ENCODE measurements around the gene MAPKAP1. TPM values are rescaled to one million over a fixed set of nuclear protein-coding genes. Genes with fewer than 3 reads are reported as not detected.

Gene MAPKAP1
- total RNA-seq, 4 donors from 2014 or later, result 87.1 to 114 (median 111) TPM

- Histone ChIP-seq H3K4me1 (peaks cover 18 to 39% of the 10 kb centered on the region in 2 donors), H3K36me3 (no peaks in the 10 kb centered on the region), H3K4me3 (replicated peaks in 1 of 3) (no peak overlapping the region), H3K27ac (no peak overlapping the region), H3K9me3 (no peaks in the 10 kb centered on the region), H3K27me3 (no peaks in the 10 kb centered on the region)
- WGBS, 2 donors, result 88 to 92% methylated on average over 5 of the region's 5 CpGs
- intact Hi-C loops (cut with DNase I), result no loop called here
- DNase-seq, result no peak
- TF ChIP-seq POLR2A (IDR thresholded peaks at IDR 0.05), result no peak
- TF ChIP-seq CTCF (IDR thresholded peaks at IDR 0.05), result no peak
Observed at GRCh38 chr9:125529589-125530515, 177.2 kb downstream of the MAPKAP1 start.

GRCh38 chr9:125529107-125529506, 177.9 kb downstream of the MAPKAP1 start:
- Histone ChIP-seq H3K36me3 (no peaks in the 10 kb centered on the region), H3K4me1 (peaks cover 12 to 38% of the 10 kb centered on the region in 2 donors), H3K4me3 (replicated peaks in 1 of 3) (no peak overlapping the region), H3K27ac (no peak overlapping the region), H3K9me3 (no peaks in the 10 kb centered on the region), H3K27me3 (no peaks in the 10 kb centered on the region)
- intact Hi-C loops (cut with DNase I), result no loop called here
- DNase-seq, result no peak
- no peak for TF ChIP-seq CTCF (IDR thresholded peaks at IDR 0.05)
- no peak for TF ChIP-seq POLR2A (IDR thresholded peaks at IDR 0.05)

GRCh38 chr9:125527471-125528002, 179.5 kb downstream of the MAPKAP1 start:
- TF ChIP-seq POLR2A (IDR thresholded peaks at IDR 0.05) (no peak), CTCF (IDR thresholded peaks at IDR 0.05) (no peak)
- no peak overlapping the region for H3K27ac ChIP-seq
- no peaks in the 10 kb centered on the region for H3K9me3 ChIP-seq
- H3K27me3 ChIP-seq, result no peaks in the 10 kb centered on the region
- H3K4me1 ChIP-seq, result peaks cover 22 to 39% of the 10 kb centered on the region in 2 donors
- DNase-seq, result no peak
- 90 to 92% methylated on average over 9 of the region's 9 CpGs for WGBS, 2 donors
- intact Hi-C loops (cut with DNase I), result no loop called here
- H3K36me3 ChIP-seq, result no peaks in the 10 kb centered on the region
- H3K4me3 ChIP-seq (replicated peaks in 1 of 3), result no peak overlapping the region

DNA sequence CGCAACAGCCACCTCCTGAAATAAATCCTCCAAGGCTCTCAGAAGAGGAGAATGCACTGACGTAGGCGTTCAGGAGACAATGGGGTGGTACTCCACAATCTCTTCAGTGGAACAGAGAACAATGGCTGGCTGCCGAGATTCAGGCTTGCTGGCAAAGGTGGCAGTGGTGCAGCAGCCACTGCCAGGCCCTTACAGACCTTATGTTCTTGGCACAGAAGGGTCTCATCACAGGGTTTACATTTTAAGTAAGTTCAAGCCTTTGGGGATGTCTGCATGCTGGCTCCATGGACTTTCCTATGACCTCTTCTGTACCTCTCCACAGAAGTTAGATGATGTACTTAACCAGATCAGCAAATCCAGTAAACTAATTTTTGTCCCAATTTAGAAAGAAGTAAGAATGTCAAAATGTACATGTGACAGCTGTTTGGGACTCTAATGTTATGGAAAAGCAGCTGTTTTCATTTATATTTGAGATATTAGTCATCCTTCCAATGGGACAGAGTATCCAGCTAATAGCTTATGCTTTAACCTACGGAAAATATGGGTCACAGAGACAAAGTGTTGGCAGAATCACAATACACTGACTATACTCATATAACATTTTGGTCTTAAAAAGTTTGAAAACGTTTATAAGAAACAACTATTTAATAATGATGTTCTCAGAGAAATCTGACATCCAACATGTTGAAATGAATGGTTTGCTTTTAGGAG, 180.9 kb downstream of the MAPKAP1 start:
- no peak overlapping the region for H3K4me3 ChIP-seq (replicated peaks in 1 of 3)
- peak overlapping the region in 2 of 3 donors; percentile 58 to 63 for H3K27ac ChIP-seq
- TF ChIP-seq CTCF (IDR thresholded peaks at IDR 0.05) (no peak), POLR2A (IDR thresholded peaks at IDR 0.05) (peak in 1 of 2 donors; percentile 44)
- peak; percentile 77 to 83 for DNase-seq
- peaks cover 23 to 47% of the 10 kb centered on the region in 2 donors for H3K4me1 ChIP-seq
- no peaks in the 10 kb centered on the region for H3K36me3 ChIP-seq
- 51 to 57% methylated on average over 6 of the region's 6 CpGs for WGBS, 2 donors
- H3K27me3 ChIP-seq, result no peaks in the 10 kb centered on the region
- no peaks in the 10 kb centered on the region for H3K9me3 ChIP-seq
- intact Hi-C loops (cut with DNase I), result no loop called here
